Islet precursor cell (in vitro differentiated cells): ENCODE data around the gene LBHD1.
"Not testable (repeated sequence)": the region's sequence is repeated elsewhere in the genome, so short reads cannot be mapped to it uniquely, and the experiment has no call there.

Experiments used
- DNase-seq: peaks from one replicate; pipeline ENCODE4 v3.0.0-alpha.2; 2018

LBHD1 gene

DNA sequence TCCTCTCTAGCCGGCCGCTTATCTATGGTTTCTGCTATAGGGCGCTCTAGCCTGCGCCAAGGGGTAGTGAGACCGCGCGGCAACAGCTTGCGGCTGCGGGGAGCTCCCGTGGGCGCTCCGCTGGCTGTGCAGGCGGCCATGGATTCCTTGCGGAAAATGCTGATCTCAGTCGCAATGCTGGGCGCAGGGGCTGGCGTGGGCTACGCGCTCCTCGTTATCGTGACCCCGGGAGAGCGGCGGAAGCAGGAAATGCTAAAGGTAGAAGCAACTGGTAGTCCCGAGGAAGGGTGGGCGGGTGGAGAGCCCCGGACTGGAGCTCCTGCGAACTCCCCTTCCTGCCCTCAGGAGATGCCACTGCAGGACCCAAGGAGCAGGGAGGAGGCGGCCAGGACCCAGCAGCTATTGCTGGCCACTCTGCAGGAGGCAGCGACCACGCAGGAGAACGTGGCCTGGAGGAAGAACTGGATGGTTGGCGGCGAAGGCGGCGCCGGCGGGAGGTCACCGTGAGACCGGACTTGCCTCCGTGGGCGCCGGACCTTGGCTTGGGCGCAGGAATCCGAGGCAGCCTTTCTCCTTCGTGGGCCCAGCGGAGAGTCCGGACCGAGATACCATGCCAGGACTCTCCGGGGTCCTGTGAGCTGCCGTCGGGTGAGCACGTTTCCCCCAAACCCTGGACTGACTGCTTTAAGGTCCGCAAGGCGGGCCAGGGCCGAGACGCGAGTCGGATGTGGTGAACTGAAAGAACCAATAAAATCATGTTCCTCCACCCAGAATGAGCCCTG, at the start of gene LBHD1, which contains the start of gene UQCC3:
Gene LBHD1, minus strand, starts transcription at position 660 of the 782 bp plus-strand sequence. CDS start 2,236 bp downstream, outside the sequence.
Gene UQCC3, plus strand, starts transcription at position 66 of the 782 bp plus-strand sequence. Its CDS starts 73 bp downstream, at position 139.
- DNase-seq: peak; percentile 92

- no peak for DNase-seq
These were observed 47.4 kb upstream of the LBHD1 start for GRCh38 chr11:62719302-62719978.

DNA sequence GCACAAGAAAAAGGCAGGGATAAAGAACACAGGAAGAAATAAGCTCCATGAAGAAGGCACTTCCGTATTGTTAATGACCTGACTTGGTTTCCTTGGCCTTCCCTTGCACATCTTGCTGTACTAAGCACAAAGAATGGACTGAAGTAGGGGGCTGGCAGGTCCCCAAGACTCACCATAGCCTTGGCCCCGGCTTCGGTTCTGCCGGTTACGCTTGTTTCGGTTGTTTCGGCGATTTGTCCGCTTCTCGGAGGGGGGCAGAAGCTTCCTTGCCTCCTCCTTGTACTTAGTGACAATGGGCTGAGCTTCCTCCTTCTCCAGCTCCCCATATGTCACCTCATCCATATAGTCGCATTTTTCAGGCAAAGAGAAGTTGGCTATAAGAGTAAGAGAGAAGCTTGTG, 44.7 kb upstream of the LBHD1 start:
- no peak for DNase-seq

DNA sequence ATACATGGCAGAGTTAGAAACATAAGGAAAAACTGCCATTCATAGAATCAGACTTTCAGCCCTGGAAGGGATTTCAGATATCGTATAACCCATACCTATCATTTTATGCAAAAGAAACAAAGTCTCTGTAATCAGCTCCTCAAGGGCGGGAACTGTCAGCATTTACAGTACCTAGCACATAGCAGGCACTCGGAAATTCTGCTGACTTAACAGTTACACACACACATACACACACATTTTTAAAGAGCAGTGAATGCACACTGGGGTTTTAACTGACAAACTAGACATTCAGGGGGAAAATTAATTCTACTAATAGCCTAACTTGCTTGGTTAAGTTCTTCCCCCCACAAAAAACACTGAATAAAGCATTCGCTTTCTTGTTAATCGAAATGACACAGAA, 44.1 kb upstream of the LBHD1 start:
- no peak for DNase-seq

DNA sequence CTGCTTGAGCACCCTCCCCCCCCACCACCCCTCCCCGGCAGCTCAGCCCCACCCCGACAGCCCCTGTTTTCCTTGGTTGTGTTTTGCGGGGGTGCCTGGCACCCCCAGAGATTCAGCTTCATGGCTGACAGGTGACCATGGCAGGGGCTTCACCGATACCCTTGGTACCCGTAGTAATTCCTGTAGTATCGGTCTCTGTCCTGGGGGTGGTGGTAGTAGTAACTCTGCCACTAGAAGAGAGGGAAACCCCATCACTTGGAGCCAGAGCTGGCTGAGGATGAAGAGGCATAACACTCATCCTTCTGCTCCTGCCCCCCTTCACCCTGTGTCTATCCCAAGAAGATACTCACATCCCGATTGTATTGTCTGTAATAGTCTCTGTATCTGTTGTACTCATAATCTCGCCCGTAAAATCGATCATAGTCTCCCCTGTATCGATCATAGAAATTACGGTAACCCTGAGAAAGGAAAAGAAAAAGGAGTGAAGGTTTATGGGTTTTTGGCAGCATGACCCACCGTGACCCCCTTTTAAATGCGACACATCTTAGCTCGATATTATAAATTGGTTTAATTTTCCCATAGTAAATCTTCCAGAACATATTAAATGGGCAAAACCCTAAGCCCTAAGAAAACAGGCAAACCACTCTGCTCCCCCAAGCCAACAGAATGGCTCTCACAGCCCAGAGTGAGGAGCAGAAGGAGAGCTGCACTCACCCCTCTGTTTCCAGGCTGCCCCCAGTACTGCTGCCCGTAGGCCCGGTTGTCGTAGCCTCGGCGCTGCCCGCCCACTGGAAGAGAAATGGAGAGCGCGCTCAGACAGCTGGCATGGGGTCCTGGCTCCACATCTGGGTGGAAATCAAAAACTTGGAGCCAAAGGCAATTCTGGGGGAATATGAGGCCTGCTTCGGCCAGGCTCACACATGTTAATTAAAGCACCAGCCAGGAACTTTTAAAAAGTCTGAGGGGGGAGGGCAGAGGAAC, 43.4 kb upstream of the LBHD1 start:
- no peak for DNase-seq

- peak; percentile 58 for DNase-seq
These were observed 41.3 kb upstream of the LBHD1 start for GRCh38 chr11:62713343-62713742.

DNA sequence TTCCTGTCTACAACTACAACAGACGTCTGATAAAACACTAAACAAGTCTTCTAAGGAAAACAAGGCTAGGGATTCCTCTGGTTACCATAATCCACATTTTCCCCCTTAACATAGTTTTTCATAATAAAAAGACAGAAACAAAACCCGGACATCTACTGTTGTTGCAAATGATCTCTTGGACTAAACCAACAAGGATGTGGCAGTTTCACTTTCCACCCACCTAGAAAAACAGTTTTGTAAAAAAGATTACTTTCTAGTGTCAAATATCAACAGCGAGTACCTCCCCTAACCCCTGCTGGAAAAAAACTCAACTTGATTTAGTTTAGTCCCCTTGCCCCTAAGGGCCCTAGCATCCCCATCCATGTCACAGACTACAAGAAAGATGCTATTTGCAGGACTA, 40.8 kb upstream of the LBHD1 start:
- no peak for DNase-seq

- DNase-seq: no peak
These were observed 40.3 kb upstream of the LBHD1 start for GRCh38 chr11:62712276-62712812.

DNA sequence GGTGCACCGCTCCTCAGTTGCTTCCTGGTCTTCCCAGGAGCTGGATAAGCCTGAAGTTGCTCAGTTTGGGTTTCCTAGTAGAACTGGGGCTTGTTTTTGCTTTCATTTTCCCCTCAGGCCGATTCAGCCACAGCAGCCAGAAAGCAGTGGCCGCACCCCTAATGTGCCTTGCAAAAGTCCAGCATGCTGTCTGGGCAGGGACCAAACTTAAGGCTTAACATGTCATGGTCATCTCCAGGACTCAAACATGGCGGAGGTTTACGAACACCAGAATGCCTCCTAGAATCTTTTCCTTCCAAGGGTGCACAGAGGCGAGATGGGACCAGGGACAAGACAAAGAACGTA, 37.9 kb upstream of the LBHD1 start:
- peak; percentile 56 for DNase-seq

DNA sequence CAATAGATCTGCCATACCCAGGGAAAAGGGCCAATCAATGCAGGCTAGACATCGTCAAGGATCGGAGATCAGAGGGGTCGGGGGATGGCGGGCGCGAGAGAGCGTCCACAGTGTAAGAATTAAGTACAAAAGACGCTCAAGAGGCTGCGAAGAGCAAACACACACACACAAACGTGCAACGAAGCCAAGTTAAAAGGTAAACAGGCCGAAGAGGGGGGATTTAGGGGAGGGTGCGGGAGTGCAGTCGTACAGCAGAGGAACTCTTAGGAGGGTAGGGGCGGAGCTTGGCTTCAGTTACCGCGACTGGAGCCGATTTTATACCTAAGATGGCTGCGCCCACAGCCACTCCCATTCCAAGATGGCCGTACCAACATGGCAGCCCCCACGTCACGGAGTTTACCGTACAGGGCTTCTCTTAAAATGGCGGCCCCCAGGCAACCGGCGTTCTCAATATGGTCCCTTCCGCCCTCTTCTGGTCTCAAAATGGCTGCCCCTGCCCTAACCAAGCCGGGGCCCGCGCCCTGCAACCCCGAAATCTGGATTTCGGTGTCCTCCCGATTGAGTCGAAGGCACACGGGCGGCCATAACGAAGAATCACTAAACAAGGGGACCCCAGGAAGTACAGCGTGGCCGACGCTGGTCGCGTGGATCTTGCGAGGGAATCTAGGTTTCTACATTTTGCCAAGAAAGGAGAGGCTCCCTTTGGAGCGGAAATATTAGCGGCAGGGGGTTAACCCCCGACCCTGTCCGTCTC, 37.4 kb upstream of the LBHD1 start:
- DNase-seq: peak; percentile 97

GRCh38 chr11:62708793-62709192, 36.7 kb upstream of the LBHD1 start:
- DNase-seq: peak; percentile 62

DNA sequence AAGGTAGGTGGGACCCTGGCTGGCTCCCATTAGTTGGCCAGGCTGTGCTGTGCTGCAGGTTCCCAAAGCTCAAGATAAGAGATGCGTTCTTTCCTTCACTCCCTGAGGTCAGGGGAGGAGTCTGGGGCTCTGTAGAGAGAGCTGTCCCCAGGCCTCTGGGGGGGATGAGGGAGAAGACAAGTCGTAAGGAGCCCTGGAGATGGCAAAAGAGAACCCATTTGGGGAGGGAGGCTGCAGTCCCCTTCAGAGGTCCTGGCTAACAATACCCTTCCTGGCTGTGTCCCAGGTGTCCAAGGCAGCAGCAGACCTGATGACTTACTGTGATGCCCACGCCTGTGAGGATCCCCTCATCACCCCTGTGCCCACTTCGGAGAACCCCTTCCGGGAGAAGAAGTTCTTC, 36.3 kb upstream of the LBHD1 start:
- DNase-seq: no peak

GRCh38 chr11:62707277-62707861, 35.3 kb upstream of the LBHD1 start, which contains the start of the genes BSCL2 and GNG3:
Gene BSCL2 (minus strand): TSS chr11:62707424. CDS start chr11:62707195, 229 bp downstream.
Gene GNG3 (plus strand): TSS chr11:62707676. CDS start chr11:62708296, 620 bp downstream.
- peak; percentile 94 for DNase-seq

DNA sequence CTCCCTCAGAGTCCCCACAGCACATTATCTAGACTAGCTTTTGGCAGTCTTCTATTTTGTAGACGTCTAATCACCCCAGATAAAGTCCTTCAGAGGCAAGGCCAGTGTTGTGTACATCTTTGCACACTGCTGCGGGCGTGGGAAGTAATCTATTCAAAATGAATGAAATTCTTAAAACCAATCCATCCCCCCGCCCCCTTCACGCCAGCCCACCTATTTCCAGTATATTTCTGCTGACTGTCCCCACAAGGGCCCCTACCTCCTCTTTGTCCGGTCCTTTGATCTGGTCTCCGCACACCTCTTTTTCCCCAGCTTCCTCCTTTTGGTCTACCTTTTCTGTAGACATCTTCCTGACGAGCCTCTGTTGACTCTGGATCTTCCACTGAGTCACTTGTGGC, 34.8 kb upstream of the LBHD1 start:
- DNase-seq: no peak

GRCh38 chr11:62705880-62706849, 34.1 kb upstream of the LBHD1 start:
- peak; percentile 98 for DNase-seq

- no peak for DNase-seq
These were observed 33.3 kb upstream of the LBHD1 start for GRCh38 chr11:62705413-62705812.

DNA sequence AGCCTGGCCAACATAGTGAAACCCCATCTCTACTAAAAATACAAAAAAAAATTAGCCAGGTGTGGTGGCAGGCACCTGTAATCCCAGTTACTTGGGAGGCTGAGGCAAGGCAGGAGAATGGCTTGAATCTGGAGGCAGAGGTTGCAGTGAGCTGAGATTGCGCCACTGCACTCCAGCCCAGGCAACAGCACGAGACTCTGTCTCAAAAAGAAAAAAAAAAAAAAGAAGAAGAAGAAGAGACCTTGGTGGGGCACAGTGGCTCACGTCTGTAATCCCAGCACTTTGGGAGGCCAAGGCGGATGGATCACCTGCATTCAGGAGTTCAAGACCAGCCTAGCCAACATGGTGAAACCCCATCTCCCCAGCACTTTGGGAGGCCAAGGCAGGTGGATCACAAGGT, 31.9 kb upstream of the LBHD1 start:
- not testable (repeated sequence) for DNase-seq

DNA sequence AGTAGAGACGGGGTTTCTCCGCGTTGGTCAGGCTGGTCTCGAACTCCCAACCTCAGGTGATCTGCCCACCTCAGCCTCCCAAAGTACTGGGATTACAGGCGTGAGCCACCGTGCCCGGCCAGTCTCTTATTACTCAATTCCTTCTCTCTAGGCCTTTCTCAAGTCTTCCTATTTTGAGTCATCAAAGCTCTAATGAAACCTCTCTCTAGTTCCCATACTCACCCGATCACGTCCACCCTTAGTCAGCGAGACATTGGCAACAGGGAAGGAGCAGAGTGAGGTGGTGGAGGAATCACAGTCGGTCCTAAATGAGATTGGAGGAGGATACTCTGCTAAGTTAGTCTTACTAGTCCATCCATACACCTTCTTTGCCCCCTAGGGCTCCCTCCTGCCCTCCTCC, 30.2 kb upstream of the LBHD1 start:
- no peak for DNase-seq

GRCh38 chr11:62694455-62695167, 22.5 kb upstream of the LBHD1 start:
- peak; percentile 84 for DNase-seq
